Measurements from ENCODE around the gene RNF43. TPM values are rescaled to one million over a fixed set of nuclear protein-coding genes. Genes with fewer than 3 reads are reported as not detected.
A peak's percentile ranks its signal among the peaks of the same experiment; 100 is the strongest.

Gene RNF43
- total and polyA plus RNA-seq, 2 of the 13 experiments (the other 11 are each of a cell fraction or from before 2014, with no cell fraction given), result 31.0 to 53.4 TPM

- TF ChIP-seq, protein P1, sequence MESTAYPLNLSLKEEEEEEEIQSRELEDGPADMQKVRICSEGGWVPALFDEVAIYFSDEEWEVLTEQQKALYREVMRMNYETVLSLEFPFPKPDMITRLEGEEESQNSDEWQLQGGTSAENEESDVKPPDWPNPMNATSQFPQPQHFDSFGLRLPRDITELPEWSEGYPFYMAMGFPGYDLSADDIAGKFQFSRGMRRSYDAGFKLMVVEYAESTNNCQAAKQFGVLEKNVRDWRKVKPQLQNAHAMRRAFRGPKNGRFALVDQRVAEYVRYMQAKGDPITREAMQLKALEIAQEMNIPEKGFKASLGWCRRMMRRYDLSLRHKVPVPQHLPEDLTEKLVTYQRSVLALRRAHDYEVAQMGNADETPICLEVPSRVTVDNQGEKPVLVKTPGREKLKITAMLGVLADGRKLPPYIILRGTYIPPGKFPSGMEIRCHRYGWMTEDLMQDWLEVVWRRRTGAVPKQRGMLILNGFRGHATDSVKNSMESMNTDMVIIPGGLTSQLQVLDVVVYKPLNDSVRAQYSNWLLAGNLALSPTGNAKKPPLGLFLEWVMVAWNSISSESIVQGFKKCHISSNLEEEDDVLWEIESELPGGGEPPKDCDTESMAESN (CRISPR knock-in tag; conservative IDR thresholded peaks at IDR 0.05), result no peak
- 0 out of 2 replicates have a peak, but pooled peaks have one; percentile 48 for TF ChIP-seq REPIN1 (CRISPR knock-in tag; IDR thresholded peaks at IDR 0.05; ENCODE audit: borderline replicate concordance, low read depth)
- no peak for TF ChIP-seq ZNF7 (CRISPR knock-in tag; IDR thresholded peaks at IDR 0.05)
- TF ChIP-seq CAMTA2 (CRISPR knock-in tag; IDR thresholded peaks at IDR 0.05; ENCODE audit: borderline replicate concordance), result no peak
- no peak for TF ChIP-seq AHR (CRISPR knock-in tag; IDR thresholded peaks at IDR 0.05)
- TF ChIP-seq PHF5A (CRISPR knock-in tag; IDR thresholded peaks at IDR 0.05; ENCODE audit: low read depth, unreplicated experiment), result peak; percentile 74
- TF ChIP-seq RFX5 (IDR thresholded peaks at IDR 0.05; ENCODE audit: low read depth, low read length), result no peak
- peak; percentile 78; the same call in 1 of the 2 replicates for TF ChIP-seq CBFB (CRISPR knock-in tag; IDR thresholded peaks at IDR 0.05)
- TF ChIP-seq, protein P2, sequence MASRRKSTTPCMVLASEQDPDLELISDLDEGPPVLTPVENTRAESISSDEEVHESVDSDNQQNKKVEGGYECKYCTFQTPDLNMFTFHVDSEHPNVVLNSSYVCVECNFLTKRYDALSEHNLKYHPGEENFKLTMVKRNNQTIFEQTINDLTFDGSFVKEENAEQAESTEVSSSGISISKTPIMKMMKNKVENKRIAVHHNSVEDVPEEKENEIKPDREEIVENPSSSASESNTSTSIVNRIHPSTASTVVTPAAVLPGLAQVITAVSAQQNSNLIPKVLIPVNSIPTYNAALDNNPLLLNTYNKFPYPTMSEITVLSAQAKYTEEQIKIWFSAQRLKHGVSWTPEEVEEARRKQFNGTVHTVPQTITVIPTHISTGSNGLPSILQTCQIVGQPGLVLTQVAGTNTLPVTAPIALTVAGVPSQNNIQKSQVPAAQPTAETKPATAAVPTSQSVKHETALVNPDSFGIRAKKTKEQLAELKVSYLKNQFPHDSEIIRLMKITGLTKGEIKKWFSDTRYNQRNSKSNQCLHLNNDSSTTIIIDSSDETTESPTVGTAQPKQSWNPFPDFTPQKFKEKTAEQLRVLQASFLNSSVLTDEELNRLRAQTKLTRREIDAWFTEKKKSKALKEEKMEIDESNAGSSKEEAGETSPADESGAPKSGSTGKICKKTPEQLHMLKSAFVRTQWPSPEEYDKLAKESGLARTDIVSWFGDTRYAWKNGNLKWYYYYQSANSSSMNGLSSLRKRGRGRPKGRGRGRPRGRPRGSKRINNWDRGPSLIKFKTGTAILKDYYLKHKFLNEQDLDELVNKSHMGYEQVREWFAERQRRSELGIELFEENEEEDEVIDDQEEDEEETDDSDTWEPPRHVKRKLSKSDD (CRISPR knock-in tag; IDR thresholded peaks at IDR 0.05; ENCODE audit: low read depth), result no peak
- TF ChIP-seq ZNF570 (CRISPR knock-in tag; IDR thresholded peaks at IDR 0.05; ENCODE audit: borderline replicate concordance), result no peak
- TF ChIP-seq SRSF4 (IDR thresholded peaks at IDR 0.05; ENCODE audit: low read depth, low read length, poor library complexity, severe bottlenecking), result no peak
- no peak for TF ChIP-seq HES4 (CRISPR knock-in tag; IDR thresholded peaks at IDR 0.05; ENCODE audit: borderline replicate concordance)
- TF ChIP-seq ZNF550 (CRISPR knock-in tag; IDR thresholded peaks at IDR 0.05; ENCODE audit: borderline replicate concordance), result no peak
- TF ChIP-seq RFXAP (CRISPR knock-in tag; IDR thresholded peaks at IDR 0.05; ENCODE audit: borderline replicate concordance), result no peak
- TF ChIP-seq MAFK (conservative IDR thresholded peaks at IDR 0.05 in 1 of 2, IDR thresholded peaks at IDR 0.05 in 1 of 2; ENCODE audit: low read length in 2 of 2), result no peak
- no peak for TF ChIP-seq ZNF720 (CRISPR knock-in tag; IDR thresholded peaks at IDR 0.05)
- TF ChIP-seq ZNF235 (CRISPR knock-in tag; IDR thresholded peaks at IDR 0.05; ENCODE audit: borderline replicate concordance), result no peak
- 0 out of 2 replicates have a peak, but pooled peaks have one; percentile 16 for TF ChIP-seq ZNF230 (CRISPR knock-in tag; IDR thresholded peaks at IDR 0.05)
- no peak for TF ChIP-seq SYNCRIP (IDR thresholded peaks at IDR 0.05; ENCODE audit: insufficient read depth, low read depth, low read length)
- TF ChIP-seq ZNF460 (CRISPR knock-in tag; IDR thresholded peaks at IDR 0.05; ENCODE audit: borderline replicate concordance), result no peak
- no peak for TF ChIP-seq FOXC1 (CRISPR knock-in tag; IDR thresholded peaks at IDR 0.05; ENCODE audit: borderline replicate concordance)
Observed at GRCh38 chr17:58447039-58447975, 30.0 kb upstream of the RNF43 start (continued).
